Inferior parietal cortex (tissue), 1 donor: ENCODE results near the gene MTHFD2L.
A peak's percentile ranks its signal among the peaks of the same experiment; 100 is the strongest.

ENCODE experiments used
- DNase-seq: peaks from one replicate; pipeline ENCODE4 v3.0.0-alpha.2; 2016; ENCODE audit errors: extremely low spot score

MTHFD2L gene

DNA sequence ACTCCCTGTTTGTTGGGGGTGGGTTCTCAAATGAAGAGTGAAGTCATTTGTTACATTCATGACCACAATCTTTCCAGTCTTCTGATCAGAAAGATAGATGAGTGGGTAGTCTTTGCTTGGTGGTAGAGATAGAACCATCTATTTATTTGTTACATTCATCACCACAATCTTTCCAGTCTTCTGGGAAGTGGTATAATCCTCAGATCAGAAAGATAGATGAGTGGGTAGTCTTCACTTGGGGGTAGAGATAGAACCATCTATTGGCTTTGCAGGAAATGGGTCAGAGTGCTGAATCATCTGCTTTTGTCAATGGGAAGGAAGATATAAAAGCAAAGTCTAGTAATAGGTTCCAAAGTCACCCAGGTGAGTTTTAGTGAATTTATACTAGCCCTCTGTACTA lies 86.1 kb downstream of the MTHFD2L start:
- no peak for DNase-seq

DNA sequence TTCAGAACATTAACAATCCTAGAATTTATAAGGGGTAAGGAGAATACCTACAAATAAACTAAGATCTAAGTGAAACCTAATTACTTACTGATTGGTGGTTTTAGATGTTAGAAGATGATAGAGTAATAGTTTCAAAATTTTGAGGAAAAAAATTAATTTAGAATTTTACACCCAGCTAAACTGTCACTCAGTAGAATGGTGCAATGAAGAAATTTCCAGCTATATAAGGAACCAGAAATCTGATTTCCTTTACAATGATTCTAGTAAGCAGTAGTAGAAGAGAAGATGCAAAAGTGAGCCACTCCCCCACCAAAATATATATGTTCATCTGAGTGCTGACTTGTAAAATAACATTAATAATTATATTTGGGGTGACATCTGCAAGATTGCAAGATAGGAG lies 95.0 kb downstream of the MTHFD2L start:
- DNase-seq = no peak

DNA sequence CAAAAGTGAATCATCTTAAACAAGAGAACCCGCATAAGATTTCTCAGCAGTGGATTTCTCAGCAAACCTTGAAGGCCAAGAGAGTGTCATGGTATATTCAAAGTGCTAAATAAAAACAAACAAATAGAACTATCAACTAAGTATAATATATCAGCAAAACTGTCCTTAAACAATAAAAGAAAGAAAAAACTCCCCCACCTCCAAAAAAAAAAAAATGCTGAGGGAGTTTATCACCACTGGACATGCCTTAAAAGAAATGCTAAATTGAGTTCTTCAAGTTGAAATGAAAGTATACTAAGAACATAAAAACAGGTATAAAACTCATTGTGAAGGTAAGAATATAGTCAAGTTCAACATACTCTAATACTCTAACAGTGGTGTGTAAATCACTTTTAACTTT lies 96.5 kb downstream of the MTHFD2L start:
- no peak for DNase-seq

GRCh38 chr4:74255096-74255495 lies 97.2 kb downstream of the MTHFD2L start:
- DNase-seq = no peak

DNA sequence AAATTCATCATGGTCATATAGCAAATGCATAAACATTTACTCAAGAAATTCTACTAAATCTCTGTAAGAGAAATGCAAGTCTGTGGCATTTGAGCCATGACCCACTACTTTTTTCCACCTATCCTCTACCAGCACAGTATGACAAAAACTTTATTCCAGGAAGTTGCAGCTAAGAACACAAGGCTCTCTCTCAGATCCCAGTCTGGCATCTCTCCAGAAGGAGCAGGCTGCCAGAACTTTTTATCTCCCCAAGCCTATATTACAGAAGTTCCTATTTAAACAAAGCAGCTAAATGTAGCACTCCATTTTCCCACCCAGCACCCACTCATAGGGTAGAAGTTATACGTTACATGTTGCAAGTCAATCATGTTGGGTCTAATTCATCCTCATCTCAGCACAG lies 101.0 kb downstream of the MTHFD2L start:
- DNase-seq = peak; percentile 20

DNA sequence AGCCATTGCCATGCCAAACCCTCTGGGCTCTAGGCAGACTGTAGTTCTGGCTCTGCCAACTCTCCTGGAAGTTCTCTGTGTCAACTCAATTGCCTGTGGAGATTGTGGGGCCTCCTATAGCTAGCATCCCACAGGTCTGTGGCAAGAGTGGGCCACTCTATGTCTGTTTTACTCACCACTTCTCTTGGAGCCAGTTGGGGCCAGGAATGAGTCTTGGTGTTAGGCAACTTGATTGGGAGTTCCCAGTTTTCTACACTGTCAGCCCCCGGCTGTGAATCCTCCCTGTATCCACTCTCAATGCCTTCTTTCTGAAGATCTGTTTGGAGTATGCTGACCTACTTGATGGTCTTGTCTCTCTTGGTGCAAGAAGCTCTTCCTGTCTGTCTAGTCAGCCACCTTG lies 102.1 kb downstream of the MTHFD2L start:
- no peak for DNase-seq

GRCh38 chr4:74262522-74262921 lies 104.6 kb downstream of the MTHFD2L start:
- DNase-seq = no peak

GRCh38 chr4:74263551-74263950 lies 105.6 kb downstream of the MTHFD2L start:
- no peak for DNase-seq

- DNase-seq = no peak
Observed at GRCh38 chr4:74266081-74266480, 108.2 kb downstream of the MTHFD2L start.

DNA sequence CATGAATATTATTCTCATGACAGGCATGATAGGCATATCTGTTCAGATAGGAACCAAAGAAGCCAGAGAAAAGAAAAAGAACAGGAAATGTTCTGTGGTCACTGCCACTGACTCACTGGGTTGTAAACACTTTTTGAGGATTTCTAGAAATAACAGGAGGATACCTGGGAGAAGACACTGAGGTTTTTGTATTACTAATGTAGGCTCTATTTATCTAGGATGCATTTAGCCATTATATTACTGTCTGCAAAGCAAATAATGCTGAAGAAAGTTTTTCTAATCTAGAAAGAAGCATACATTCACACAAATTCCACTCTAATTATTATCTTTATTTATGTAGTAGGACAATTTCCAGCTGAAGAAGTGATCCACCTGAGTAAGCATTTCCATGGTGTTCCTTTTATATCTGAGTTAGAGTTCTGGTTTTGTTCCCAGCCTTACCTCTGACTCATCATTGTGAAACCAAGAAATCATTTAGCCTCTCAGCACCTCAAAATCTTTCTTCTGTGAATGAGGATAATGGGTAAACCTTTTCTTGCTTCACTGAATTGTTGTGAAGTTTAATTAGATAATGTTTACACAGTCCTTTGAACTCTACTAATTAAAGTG lies 110.2 kb downstream of the MTHFD2L start:
- peak; percentile 27 for DNase-seq

DNA sequence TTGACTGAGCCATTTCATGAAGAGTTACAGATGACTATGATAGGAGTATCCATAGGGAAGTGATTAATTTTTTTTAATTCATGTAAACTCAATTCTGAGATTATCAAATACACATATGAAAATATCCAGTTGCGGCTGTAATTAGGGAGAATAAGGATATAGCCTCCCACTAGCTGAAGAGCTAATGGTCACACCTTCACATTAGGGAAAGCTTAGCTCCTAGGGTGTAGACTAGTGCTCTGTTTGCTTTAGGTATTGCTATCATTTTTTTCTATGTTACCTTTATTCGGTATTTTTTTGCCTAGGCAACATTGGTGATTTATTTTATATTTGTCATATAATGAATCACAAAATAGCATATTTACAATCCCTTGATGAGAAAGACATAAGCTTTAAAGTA lies 110.7 kb downstream of the MTHFD2L start:
- DNase-seq = no peak

DNA sequence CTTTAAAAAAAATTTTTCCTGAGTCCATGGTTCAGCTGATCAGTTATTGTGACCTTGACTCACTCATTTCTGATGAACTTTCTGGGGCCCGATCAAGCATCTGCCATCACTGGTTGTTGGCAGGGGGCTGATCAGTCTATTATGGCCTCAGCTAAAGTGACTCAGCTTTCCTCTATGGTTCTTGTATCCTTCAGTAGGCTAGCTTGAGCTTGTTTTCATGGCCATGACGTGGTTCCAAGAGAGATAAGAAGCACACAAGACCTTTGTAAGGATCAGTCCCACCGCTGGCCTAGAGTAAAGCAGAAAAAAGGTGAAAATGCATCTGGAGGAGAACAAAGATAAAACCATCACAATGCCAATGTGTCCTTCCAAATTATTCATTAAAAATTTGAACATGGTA lies 120.6 kb downstream of the MTHFD2L start:
- no peak for DNase-seq

DNA sequence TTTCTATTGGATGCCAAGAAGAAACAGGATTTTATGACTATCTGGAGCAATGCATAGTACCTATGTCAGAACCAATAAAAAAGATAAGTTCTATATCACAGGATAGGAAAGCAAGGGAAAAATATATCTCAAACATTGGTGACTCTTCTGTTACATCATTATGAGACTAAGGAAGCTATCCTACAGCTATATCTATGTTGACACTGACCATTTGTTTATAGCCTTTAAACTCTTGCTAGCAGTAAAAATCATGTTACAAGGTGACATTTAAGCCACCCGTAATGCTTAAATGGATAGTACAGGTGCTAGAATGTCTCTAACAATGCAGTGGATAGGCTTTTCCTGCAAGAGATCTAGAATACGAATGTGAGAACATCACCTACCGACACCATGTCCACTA lies 121.8 kb downstream of the MTHFD2L start:
- no peak for DNase-seq

DNA sequence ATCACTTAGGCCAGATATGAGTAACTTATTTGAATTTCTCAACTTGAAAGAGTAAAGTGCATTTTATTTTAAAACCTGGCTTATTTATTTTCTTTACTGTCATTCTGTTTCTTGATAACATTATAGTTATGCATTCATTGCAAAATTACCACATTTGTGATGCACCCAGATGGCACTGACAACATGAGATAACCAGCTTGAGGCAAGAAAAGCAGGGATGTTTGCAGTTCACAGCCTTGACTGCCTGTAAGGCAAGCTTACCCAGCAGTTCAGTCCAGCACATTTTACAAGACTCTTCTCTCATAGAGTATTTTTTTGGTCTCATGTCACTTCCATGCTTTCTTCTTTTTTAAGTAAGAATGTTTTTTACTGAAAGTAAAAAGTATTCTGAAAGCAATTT lies 125.0 kb downstream of the MTHFD2L start:
- DNase-seq = no peak

DNA sequence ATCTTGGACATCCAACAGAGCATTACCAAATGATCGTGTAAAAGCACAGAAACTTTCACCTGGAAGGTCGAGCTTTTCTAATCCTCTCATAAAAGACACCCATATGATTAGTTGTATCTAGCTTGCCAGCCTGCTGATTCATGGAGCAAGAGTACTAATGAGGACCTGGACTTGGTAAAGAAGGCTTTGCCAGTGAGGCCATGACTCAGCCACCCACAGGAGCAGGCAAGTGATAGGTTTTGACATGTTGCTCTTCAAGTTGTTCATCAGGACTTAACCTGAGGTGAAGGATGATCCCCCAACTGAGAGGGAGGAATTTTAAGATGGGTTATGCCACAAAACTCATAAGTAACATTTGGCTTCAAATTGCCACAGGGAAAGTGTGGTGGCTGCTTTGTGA lies 125.7 kb downstream of the MTHFD2L start:
- DNase-seq = no peak

- no peak for DNase-seq
Observed at GRCh38 chr4:74284053-74284452, 126.1 kb downstream of the MTHFD2L start.

GRCh38 chr4:74287164-74287563 lies 129.2 kb downstream of the MTHFD2L start:
- no peak for DNase-seq

- DNase-seq = no peak
Observed at GRCh38 chr4:74287791-74288190, 129.9 kb downstream of the MTHFD2L start.

- DNase-seq = no peak
Observed at GRCh38 chr4:74291471-74291870, 133.6 kb downstream of the MTHFD2L start.

- no peak for DNase-seq
Observed at GRCh38 chr4:74292111-74292870, 134.4 kb downstream of the MTHFD2L start.

GRCh38 chr4:74293558-74293957 lies 135.6 kb downstream of the MTHFD2L start:
- no peak for DNase-seq

DNA sequence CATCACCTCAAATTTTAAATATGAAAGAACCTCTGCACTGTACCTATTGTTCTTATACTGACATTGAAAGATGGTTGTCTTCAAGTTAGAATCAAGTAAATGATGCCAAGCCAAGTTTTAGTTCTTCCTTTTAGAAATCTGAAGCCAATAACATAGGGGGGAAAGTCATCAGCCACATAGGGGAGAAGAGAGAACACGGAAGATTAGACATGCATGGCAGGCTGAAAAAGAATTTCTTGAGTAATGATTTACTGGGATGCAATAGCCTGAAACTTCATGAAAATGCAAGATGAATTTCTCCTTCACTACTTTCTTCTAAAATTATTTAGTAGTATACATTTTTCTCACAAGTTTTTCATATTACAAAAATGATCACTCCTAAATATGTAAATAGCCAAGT lies 136.8 kb downstream of the MTHFD2L start:
- no peak for DNase-seq

- DNase-seq = no peak
Observed at GRCh38 chr4:74297539-74297938, 139.6 kb downstream of the MTHFD2L start.
